ENCODE results near the gene GNL2. TPM values are rescaled to one million over a fixed set of nuclear protein-coding genes. Genes with fewer than 3 reads are reported as not detected.

Gene GNL2
- 10 to 100 TPM; 27.6 to 29.2 TPM for total RNA-seq
- 10 to 100 TPM; 14.8 to 15.0 TPM for polyA plus RNA-seq

DNA sequence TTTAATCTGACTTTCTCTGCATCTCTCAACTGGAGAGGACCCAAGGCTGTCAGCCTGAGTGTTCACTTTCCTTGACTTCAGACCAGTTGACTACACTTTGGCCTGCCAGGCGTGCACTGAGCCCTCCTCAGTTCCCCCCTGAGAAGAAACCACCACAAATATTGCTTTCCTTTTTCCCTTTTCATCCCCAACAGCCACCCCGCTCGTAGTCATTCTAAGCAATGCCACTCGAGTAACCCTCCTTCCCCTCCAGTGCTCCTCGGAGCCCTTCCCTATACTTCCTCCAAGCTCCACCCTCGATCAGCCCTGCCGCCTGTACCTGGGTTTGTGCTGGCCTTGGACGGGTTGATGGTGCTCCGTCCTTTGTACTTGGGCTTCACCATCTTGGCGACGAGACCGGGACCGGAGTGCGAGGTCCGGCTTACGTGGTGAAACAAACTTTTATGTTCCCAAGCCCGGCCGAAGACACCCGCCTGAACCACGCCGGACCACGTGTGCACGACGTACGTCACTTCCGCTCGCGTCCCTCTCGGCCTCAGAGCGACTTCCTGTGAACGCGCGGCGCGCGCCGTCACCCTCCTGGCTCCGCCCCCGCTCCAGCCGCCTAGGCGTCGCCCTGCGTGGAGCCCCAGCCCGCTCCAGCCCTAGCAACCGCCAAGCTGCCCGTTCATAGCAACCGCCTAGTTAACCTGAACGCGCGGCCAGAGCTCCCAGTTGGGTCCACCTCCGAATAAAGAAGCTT, at the start of gene GNL2:
Gene GNL2, minus strand, starts transcription at position 498 of the 742 bp plus-strand sequence. Its CDS starts 115 bp downstream, at position 383.
- no peaks in the 10 kb centered on the region for H3K27me3 ChIP-seq (ENCODE audit: control insufficient read depth in 4 of 4, insufficient read depth in 4 of 4, low read length in 3 of 4)
- DNase-seq (ENCODE audit: low spot score), result peak; percentile 97
- H3K27ac ChIP-seq (ENCODE audit: low read depth in 1 of 2, low read length in 2 of 2), result peak within 1 kb of the TSS; percentile 72 to 84
- peak within 1 kb of the TSS; percentile 75 to 100 (median 97) for H3K4me3 ChIP-seq (ENCODE audit: low read depth in 1 of 3, low read length in 3 of 3)
- H3K36me3 ChIP-seq (ENCODE audit: control insufficient read depth in 4 of 4, insufficient read depth in 3 of 4, low read depth in 1 of 4, low read length in 3 of 4), result peaks cover under 1 to 21% (median 15%) of the 10 kb centered on the region in 4 donors
- H3K4me1 ChIP-seq (ENCODE audit: control insufficient read depth in 4 of 4, insufficient read depth in 4 of 4, low read length in 3 of 4), result peaks cover 4 to 19% (median 18%) of the 10 kb centered on the region in 4 donors
- TF ChIP-seq SP1 (IDR thresholded peaks at IDR 0.05), result peak; percentile 48
- no peak for TF ChIP-seq ATF3 (IDR thresholded peaks at IDR 0.05)
- TF ChIP-seq, protein P1, sequence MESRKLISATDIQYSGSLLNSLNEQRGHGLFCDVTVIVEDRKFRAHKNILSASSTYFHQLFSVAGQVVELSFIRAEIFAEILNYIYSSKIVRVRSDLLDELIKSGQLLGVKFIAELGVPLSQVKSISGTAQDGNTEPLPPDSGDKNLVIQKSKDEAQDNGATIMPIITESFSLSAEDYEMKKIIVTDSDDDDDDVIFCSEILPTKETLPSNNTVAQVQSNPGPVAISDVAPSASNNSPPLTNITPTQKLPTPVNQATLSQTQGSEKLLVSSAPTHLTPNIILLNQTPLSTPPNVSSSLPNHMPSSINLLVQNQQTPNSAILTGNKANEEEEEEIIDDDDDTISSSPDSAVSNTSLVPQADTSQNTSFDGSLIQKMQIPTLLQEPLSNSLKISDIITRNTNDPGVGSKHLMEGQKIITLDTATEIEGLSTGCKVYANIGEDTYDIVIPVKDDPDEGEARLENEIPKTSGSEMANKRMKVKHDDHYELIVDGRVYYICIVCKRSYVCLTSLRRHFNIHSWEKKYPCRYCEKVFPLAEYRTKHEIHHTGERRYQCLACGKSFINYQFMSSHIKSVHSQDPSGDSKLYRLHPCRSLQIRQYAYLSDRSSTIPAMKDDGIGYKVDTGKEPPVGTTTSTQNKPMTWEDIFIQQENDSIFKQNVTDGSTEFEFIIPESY (IDR thresholded peaks at IDR 0.05), result no peak
- TF ChIP-seq RXRA (IDR thresholded peaks at IDR 0.05), result peak; percentile 63 to 64
- peak in 1 of 2 donors; percentile 14 for TF ChIP-seq RAD21 (IDR thresholded peaks at IDR 0.05)
- TF ChIP-seq YY1 (IDR thresholded peaks at IDR 0.05), result peak; percentile 35
- TF ChIP-seq, protein P2, sequence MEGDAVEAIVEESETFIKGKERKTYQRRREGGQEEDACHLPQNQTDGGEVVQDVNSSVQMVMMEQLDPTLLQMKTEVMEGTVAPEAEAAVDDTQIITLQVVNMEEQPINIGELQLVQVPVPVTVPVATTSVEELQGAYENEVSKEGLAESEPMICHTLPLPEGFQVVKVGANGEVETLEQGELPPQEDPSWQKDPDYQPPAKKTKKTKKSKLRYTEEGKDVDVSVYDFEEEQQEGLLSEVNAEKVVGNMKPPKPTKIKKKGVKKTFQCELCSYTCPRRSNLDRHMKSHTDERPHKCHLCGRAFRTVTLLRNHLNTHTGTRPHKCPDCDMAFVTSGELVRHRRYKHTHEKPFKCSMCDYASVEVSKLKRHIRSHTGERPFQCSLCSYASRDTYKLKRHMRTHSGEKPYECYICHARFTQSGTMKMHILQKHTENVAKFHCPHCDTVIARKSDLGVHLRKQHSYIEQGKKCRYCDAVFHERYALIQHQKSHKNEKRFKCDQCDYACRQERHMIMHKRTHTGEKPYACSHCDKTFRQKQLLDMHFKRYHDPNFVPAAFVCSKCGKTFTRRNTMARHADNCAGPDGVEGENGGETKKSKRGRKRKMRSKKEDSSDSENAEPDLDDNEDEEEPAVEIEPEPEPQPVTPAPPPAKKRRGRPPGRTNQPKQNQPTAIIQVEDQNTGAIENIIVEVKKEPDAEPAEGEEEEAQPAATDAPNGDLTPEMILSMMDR (IDR thresholded peaks at IDR 0.05; ENCODE audit: low read depth, low read length, missing input control), result no peak
- no peak for TF ChIP-seq REST (IDR thresholded peaks at IDR 0.05)
- no peak for TF ChIP-seq FOXA1 (IDR thresholded peaks at IDR 0.05)
- peak; percentile 33 for TF ChIP-seq MAX (IDR thresholded peaks at IDR 0.05)
- TF ChIP-seq HNF4G (IDR thresholded peaks at IDR 0.05), result no peak
- TF ChIP-seq TAF1 (conservative IDR thresholded peaks at IDR 0.05), result no peak
- no peak for TF ChIP-seq NR2F2 (IDR thresholded peaks at IDR 0.05)
- TF ChIP-seq FOXA2 (IDR thresholded peaks at IDR 0.05), result no peak
- TF ChIP-seq JUND (IDR thresholded peaks at IDR 0.05), result no peak
- TF ChIP-seq EGR1 (IDR thresholded peaks at IDR 0.05; ENCODE audit: low read depth in 2 of 2), result peak; percentile 79 to 88
- peak; percentile 88 to 97 for TF ChIP-seq GABPA (IDR thresholded peaks at IDR 0.05 in 1 of 2, conservative IDR thresholded peaks at IDR 0.05 in 1 of 2)
- TF ChIP-seq HNF4A (conservative IDR thresholded peaks at IDR 0.05), result peak in 1 of 2 donors; percentile 7
- no peaks in the 10 kb centered on the region for H3K9me3 ChIP-seq (ENCODE audit: control insufficient read depth in 4 of 4, low read length in 3 of 4)
- H3K9ac ChIP-seq (ENCODE audit: low read depth in 1 of 2, low read length in 2 of 2), result peak within 1 kb of the TSS; percentile 78 to 97
- under 1% methylated on average over 51 of the region's 51 CpGs for WGBS

All from liver (tissue), 9 donors.